DMS114 treated with DMSO at 0.1 percent for 48 hours (cell line): ENCODE measurements around the gene NFASC.

Experiments
- DNase-seq: peaks from one replicate; lab custom pipeline; 2025; ENCODE audit not compliant: unreplicated experiment; lab: John Stamatoyannopoulos, UW

Gene NFASC

GRCh38 chr1:204927673-204928641 is 57.3 kb downstream of the NFASC start:
- no peak for DNase-seq

- no peak for DNase-seq
Measured at GRCh38 chr1:204928671-204929486, 58.2 kb downstream of the NFASC start.

DNA sequence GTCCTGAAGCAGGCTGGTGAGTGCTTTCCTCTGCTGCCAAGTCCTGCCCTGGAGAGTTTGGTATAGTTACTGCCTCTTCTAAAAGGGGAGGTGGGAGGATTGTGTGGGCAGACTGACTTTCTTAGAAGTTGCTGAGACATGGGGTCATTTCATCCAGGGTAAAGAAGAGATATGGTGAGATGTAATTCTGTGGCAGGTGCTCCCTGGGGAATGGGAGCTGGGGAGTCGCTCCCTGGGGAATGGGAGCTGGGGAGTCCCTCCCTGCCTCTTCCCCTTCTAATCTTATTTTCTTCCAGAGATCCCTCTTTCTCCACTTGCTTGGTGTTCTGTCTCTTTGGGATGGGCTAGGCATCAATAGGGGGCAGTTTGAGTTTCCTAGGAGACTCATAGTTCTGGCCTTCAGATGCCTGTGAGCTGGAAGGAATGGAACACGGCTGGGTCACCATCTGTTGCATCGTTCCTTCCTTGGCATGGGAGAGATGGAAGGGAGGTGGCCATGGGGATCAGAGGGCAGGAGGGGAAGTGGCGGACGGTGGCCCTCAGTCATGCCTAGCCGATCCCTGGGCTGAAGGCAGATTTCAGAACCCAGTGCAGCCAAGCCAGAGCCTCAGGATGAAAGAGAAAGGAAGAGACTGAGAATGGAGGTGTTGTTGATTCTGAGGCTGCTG is 59.0 kb downstream of the NFASC start:
- DNase-seq: no peak

DNA sequence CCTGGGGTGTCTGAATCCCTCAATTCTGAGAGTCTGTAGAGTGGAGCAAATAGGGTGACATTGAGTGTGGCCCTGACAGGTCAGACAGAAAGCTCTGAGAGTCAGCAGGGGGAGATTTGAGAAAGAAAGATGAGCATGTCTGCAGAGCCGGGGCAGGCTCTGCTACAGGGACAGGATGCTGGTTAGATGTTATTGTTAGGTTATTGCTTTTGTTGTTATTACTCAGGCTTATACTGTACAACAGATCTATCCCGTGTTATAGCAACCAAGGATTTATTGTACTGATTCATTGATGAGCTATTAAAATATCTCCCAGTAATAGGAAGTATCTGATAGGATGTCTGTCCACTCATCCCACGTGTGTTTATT is 59.5 kb downstream of the NFASC start:
- DNase-seq: no peak

DNA sequence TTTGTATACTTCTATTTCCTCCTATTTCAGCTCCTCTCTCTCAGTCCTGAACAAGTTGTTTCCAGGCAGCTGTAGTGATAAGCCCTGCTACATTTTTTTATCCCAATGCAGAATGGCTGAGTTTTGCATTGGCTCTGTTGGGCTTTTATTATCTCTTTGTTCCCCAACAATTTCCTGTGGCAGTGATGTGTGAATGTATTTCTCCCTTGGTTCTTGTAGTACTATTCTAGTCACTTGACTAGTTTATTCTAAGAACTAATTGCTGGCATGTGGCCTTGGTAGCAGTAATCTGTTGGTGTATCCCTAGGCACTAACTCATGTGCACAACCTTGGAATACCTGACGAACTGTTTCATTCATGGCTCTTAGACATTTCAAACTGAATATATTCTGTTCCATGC is 60.7 kb downstream of the NFASC start:
- no peak for DNase-seq

DNA sequence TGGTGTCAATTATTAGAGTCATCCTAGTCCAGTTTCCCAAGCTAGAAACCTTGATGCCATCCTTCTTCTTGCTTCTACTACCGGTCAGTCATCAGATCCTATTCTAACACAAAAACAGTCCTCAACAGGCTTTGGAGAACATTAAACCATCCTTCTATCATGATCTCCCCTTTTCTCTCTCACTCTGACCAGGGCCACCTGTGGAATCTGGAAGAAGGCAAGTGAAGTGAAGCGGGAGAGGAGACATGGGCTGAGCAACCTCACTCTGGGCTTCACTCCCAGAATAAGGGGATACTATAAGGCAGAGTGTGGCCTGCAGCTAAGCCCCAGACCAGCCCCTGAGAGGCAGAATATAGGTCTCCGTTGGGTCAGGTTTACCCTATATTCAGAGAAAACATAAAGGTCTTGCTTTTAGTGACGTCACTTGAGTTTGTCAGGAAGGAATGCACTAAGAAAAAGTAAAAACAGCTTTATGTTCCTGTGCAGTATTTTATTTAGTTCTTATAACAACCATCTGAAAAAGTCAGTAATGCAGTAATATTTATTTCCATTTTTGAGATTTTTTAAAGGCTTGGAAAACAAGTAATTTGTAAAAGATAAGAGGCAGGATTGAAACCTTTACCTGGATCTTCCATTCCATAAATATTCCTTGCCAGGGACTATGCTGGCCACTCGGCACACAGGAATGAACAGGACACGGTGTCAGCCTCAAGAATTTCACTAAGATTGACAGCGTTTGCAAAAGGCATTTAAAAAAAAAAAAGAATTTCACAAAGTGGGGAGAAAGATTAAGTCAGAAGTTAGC is 61.3 kb downstream of the NFASC start:
- no peak for DNase-seq

GRCh38 chr1:204932573-204932909 is 61.9 kb downstream of the NFASC start:
- no peak for DNase-seq

DNA sequence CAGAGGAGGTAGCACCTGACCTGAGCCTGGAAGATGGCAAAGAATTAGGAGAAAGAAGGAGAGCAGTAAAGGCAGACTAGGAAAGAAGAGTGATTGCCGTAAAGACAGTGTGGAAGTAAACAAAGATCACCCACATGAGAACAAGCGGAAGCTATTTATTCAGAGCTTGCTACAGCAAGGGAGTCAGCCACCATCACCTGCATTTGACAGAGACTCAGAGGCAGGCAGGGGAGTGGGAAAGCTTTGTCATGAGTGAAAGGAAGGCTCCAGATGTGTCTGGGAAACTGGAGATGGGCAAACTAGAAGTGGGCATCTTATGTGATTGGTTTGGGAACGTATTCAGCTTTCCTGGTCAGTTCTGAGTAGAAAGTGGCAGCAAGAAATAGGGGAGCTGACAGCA is 64.5 kb downstream of the NFASC start:
- no peak for DNase-seq

GRCh38 chr1:204936765-204937164 is 66.1 kb downstream of the NFASC start:
- DNase-seq: no peak

GRCh38 chr1:204937901-204938300 is 67.2 kb downstream of the NFASC start:
- no peak for DNase-seq

GRCh38 chr1:204940591-204940990 is 69.9 kb downstream of the NFASC start:
- no peak for DNase-seq

DNA sequence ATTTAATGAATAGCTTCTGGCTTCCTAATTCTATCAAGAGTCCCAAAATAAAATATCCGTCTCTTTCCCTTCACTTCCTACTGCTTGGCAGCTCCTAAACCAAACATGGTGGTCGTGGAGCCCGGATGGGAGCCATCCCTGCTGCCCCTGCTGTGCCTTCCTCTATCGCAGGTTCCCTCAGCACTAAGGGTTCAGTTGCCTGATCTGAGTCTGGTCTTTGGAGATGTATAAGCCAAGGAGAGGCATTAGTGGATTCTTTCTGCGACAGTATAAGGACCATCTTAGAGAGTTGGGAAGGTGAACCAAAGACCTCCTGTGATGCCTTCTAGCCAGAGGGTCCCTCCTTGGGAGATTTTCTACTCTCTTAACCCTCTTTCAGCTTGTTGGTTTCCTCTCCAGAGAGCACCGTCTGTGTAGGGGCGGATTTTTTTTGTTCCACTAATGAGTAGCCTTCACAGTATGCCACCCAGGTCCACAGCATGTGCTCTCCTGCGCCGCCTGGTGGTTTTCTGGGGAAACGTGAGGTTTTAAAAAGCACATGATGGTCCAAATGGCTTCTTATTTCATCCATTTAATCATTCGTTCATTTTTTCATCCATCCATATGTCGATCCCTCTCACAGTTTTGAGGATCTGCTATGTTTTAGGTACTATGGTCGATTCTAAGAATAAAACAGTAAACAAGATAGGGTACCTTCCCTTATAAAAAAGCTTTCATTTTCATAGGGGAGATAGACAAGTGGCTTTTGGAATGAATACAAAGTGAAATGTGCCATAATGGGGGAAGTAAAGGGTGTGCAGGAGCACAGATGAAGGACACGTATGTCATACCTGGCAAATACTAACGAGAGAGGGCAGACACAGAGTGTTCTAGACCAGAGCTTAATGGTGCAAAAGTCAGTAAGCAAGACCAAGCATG is 71.0 kb downstream of the NFASC start:
- DNase-seq: peak; percentile 7

- no peak for DNase-seq
Measured at GRCh38 chr1:204943495-204943894, 72.8 kb downstream of the NFASC start.

GRCh38 chr1:204944662-204945061 is 74.0 kb downstream of the NFASC start:
- DNase-seq: no peak

DNA sequence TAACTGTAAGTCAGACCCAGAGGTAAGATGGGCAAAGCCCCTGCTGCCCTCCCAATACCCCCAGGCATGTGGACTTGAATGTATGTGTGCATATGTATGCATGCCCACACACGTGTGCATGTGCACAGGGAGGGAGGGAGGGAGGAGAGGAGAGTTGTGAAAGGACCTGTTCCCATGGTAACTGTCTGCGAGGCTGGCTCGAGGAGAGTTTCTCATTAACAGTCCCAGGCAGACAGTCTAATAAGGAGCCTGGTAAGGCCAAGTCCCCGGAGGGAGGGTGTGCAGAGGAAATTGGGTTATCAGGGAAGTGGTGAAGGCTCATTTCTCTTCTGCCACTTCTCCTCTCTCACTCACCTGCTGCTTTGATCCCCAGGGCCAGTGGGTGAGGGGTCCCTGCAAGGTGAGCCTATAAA is 74.9 kb downstream of the NFASC start:
- DNase-seq: no peak

- no peak for DNase-seq
Measured at GRCh38 chr1:204946640-204947039, 76.0 kb downstream of the NFASC start.

GRCh38 chr1:204947338-204947737 is 76.7 kb downstream of the NFASC start:
- no peak for DNase-seq

DNA sequence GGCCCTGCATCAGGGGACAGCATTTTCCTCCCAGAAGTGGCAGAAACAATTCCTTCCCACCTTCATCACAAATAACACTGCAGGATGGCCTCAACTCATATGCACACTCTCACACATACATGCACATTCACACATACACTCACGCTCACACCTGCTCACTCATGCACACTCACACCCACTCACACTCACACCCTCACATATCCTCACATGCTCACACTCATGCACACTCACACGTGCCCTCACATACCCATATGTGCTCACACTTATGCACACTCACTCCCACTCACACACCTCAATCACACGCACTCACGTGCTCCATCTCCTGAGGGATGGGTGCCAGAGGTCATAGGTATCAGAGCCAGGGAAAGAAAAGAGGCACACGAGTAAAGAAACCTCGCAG is 77.1 kb downstream of the NFASC start:
- DNase-seq: no peak

DNA sequence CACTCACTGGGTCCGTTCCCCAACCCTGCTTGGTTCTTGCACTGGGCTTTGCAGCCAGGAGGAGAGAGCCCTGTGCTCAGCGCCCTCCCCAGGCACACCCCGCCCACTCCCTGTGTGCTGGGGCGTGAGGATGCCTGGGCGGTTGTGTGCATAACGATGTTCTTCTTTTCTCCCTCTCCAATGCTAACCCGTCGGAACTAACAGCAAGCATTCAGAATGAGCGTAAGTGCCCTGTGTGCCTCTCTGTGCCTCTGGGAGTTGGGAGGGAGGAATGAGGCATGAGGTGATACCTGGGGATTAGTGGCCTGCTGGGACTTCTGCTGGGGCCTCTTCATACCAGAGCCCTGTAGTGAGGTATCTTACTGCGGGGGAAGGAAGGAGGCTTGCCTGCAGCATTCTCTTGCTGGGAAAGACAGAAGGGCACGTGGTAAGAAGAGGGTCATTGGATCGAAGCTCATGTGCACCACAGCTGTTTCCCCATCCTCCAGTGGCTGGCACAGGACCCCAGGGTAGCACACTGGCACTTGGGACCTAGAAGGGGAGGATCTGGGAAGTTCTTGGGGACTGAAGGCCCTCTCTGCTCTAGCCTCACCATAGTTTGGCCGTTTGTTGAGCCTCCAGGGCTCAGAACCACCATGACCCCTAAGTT is 79.8 kb downstream of the NFASC start:
- DNase-seq: no peak
